Measurements from ENCODE around the gene CACNA1H. TPM values are rescaled to one million over a fixed set of nuclear protein-coding genes. Genes with fewer than 3 reads are reported as not detected.

The CACNA1H gene
- total RNA-seq, 4 donors from 2014 or later: 6.8 to 94.5 (median 27.6) TPM

DNA sequence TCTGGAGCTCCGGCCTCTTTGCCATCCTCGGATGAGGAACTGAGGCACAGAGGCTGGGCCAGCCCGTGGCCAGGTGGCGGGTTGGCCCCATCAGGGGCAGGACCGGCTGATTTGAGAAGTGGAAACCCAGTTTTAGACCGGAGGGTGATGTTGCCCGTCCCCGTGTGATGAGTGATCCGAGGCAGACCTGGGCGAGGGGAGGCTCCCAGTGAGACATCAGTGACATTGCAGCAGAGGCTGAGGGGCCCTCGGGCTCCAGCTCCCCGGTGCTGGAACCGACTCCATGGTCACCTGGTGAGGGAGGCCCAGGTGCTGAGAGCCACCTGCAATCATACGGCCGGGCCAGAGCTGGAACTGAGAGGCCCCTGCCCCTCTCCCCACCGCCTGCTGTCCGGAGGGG lies 26.9 kb upstream of the CACNA1H start:
- no peak for DNase-seq
- H3K36me3 ChIP-seq: no peaks in the 10 kb centered on the region
- no peak for TF ChIP-seq POLR2A (IDR thresholded peaks at IDR 0.05)
- TF ChIP-seq, protein P1, sequence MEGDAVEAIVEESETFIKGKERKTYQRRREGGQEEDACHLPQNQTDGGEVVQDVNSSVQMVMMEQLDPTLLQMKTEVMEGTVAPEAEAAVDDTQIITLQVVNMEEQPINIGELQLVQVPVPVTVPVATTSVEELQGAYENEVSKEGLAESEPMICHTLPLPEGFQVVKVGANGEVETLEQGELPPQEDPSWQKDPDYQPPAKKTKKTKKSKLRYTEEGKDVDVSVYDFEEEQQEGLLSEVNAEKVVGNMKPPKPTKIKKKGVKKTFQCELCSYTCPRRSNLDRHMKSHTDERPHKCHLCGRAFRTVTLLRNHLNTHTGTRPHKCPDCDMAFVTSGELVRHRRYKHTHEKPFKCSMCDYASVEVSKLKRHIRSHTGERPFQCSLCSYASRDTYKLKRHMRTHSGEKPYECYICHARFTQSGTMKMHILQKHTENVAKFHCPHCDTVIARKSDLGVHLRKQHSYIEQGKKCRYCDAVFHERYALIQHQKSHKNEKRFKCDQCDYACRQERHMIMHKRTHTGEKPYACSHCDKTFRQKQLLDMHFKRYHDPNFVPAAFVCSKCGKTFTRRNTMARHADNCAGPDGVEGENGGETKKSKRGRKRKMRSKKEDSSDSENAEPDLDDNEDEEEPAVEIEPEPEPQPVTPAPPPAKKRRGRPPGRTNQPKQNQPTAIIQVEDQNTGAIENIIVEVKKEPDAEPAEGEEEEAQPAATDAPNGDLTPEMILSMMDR (IDR thresholded peaks at IDR 0.05): no peak
- H3K27ac ChIP-seq: no peak overlapping the region
- no peaks in the 10 kb centered on the region for H3K9me3 ChIP-seq
- intact Hi-C loops (cut with DNase I; ENCODE audit: low total_unique reads): no loop called here
- H3K27me3 ChIP-seq: no peaks in the 10 kb centered on the region
- no peak overlapping the region for H3K4me3 ChIP-seq
- H3K4me1 ChIP-seq: peaks cover 0 to 4% of the 10 kb centered on the region in 2 donors

DNA sequence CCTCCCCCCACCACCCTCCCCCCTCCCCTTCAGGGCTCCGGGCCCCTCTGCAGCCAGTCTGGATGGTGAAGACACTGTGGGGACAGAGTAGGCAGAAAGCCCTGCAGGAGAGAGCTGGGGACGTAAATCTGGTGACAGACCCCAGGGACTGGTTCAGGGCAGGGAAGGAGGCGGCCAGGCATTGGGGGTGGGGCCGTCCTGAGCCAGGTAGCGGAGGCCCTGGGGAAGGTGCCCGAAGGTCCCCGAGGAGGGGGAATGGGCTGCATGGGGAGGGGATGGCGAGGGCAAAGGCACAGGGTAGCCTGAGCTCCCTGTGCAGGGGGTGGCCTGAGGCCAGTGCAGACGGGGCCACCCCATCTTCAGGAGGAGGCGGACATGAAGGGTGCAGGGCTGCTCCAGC lies 26.3 kb upstream of the CACNA1H start:
- H3K9me3 ChIP-seq: no peaks in the 10 kb centered on the region
- H3K4me1 ChIP-seq: peaks cover 0 to 4% of the 10 kb centered on the region in 2 donors
- H3K36me3 ChIP-seq: no peaks in the 10 kb centered on the region
- no peak for DNase-seq
- intact Hi-C loops (cut with DNase I; ENCODE audit: low total_unique reads): no loop called here
- no peak overlapping the region for H3K4me3 ChIP-seq
- TF ChIP-seq, protein P1 (IDR thresholded peaks at IDR 0.05): no peak
- no peak for TF ChIP-seq POLR2A (IDR thresholded peaks at IDR 0.05)
- H3K27ac ChIP-seq: no peak overlapping the region
- no peaks in the 10 kb centered on the region for H3K27me3 ChIP-seq

DNA sequence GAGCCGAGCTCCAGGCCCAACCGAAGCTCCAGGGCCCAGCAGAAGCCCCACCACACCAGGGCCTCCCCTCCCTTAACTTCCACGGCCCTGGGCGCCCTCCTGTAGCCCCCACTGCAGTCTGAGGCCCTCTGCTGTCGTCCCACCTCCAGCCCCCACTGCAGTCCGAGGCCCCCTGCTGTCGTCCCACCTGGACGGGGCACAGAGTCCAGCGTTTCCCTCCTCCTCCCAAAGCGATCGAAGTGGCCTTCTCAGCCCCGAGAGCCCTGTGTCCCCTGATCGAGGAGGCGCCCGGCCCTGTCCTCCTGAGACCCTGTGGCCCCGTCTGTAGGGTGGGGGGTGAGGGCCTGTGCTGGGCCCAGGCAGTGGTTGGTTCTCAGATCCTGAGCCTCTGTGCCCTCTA lies 25.8 kb upstream of the CACNA1H start:
- no peak for TF ChIP-seq POLR2A (IDR thresholded peaks at IDR 0.05)
- TF ChIP-seq, protein P1 (IDR thresholded peaks at IDR 0.05): no peak
- H3K4me3 ChIP-seq: no peak overlapping the region
- intact Hi-C loops (cut with DNase I; ENCODE audit: low total_unique reads): no loop called here
- peaks cover 0 to 4% of the 10 kb centered on the region in 2 donors for H3K4me1 ChIP-seq
- H3K27ac ChIP-seq: no peak overlapping the region
- no peaks in the 10 kb centered on the region for H3K27me3 ChIP-seq
- H3K36me3 ChIP-seq: no peaks in the 10 kb centered on the region
- no peak for DNase-seq
- no peaks in the 10 kb centered on the region for H3K9me3 ChIP-seq

DNA sequence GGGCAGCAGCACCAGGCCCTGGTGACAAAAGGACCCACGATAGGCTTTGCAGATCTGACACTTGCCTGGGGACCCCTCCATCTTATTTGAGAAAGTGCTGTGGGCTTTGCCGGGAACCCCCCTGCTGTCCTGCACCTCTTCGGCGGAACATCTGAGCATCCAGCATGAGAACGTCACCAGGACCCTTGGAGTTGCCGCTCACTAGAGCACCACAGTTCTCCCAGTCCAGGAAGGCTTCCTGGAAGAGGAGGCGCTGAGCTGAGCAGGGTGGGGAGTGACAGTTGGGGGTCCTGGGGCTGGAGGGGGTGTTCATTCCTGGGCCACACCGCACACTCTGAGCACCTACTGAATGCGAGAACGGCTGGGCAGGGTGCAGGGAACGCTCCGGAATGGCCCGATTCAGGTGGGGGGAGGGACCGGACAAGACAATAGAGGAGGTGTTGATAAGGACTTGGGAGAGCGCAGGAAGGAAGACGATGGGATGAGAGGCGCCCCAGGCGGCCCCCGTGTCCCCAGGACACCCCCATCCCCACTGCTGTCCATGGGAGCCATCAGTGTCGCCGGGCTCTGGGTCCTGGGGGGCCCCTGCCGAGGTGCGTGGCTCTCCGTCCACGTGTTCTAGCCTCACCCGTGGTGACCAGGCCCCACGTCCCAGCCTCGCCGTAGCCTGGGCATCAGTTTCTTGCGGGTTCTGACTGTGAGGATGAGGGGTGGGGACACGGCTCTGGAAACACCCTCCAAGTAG lies 24.8 kb upstream of the CACNA1H start:
- Histone ChIP-seq H3K27me3 (no peaks in the 10 kb centered on the region), H3K4me3 (no peak overlapping the region), H3K27ac (no peak overlapping the region), H3K4me1 (peaks cover 0 to 4% of the 10 kb centered on the region in 2 donors), H3K9me3 (no peaks in the 10 kb centered on the region), H3K36me3 (no peaks in the 10 kb centered on the region)
- no peak for TF ChIP-seq POLR2A (IDR thresholded peaks at IDR 0.05)
- TF ChIP-seq, protein P1 (IDR thresholded peaks at IDR 0.05): no peak
- intact Hi-C loops (cut with DNase I; ENCODE audit: low total_unique reads): no loop called here
- DNase-seq: no peak

DNA sequence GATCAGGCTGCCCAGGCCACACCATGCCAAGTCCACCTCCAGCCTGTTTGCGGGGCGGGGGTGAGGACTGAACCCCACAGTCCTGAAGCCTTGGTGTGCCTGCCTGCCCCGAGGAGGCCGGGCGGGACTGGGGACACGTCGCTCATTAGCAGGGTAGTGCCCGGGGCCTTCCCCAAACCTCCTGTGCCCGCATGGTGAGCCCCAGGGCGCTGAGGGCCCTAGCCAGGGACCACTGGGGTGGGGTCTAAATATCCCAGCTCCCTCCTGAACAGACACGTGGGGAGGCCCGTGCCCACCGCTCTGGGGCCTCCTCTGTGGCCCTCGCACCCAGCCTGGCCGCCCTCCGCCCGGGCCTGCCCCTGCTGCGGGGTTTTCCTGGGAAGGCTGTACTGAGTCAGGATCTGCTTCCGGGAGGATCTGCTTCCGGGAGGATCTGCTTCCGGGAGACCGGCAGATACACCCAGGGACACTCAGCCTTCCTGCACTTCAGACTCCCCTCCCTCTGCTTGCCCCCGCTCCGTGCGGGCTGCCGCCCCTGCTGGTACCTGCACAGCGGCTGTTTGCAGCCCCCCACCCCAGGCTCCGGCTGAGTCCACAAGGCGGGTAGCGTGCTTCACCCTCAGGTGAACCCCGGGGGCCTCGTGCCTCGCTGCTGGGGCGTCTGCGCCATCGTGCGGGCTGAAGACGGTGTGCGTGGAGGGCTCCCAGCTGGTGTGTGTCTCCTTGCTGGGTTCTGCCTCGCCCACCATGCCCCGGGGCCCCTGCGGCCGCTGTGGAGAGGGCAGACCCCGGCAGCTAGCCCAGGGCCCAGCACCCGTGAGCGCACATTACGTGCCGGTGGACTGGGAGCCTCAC lies 23.6 kb upstream of the CACNA1H start:
- TF ChIP-seq, protein P1 (IDR thresholded peaks at IDR 0.05): no peak
- no peak for TF ChIP-seq POLR2A (IDR thresholded peaks at IDR 0.05)
- Histone ChIP-seq H3K36me3 (no peaks in the 10 kb centered on the region), H3K9me3 (no peaks in the 10 kb centered on the region), H3K27ac (no peak overlapping the region), H3K27me3 (no peaks in the 10 kb centered on the region), H3K4me1 (peaks cover 0 to 4% of the 10 kb centered on the region in 2 donors), H3K4me3 (no peak overlapping the region)
- DNase-seq: no peak
- intact Hi-C loops (cut with DNase I; ENCODE audit: low total_unique reads): no loop called here

All from uterus (tissue), 4 donors.